ENCODE results near the gene CAMK2N2.

CAMK2N2 gene

DNA sequence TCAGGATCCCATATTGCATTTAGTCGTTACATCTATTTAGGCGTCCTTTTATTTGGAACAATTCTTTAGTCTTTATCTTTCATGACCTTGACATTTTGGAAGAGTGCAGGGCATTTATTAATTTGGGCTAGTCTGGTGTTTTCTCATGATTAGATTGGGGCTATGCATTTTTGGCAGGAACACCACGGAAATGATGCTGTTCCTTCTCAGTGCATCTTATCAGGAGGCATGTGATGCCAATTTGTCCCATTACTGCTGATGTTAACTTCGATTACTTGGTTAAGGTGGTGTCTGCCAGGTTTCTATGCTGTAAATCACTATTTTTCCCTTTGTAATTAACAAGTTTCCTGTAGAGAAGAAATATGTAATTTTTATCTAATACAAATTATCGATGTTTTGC lies 50.1 kb downstream of the CAMK2N2 start:
- FAIRE-seq = no peak

Data from endometrium (tissue), 2 donors.